SH-SY5Y (cell line): ENCODE data around the gene PXYLP1.

ENCODE experiments used
- GATA2 ChIP-seq: IDR thresholded peaks from 2 replicates; pipeline ENCODE4 v1.6.1; 2011; ENCODE audit warnings: mild to moderate bottlenecking, low read depth, low read length
- GATA3 ChIP-seq: IDR thresholded peaks from 2 replicates; pipeline ENCODE4 v1.6.1; 2011; ENCODE audit warnings: low read depth, mild to moderate bottlenecking, low read length, moderate library complexity

GRCh38 chr3:141294848-141295247 lies 63.2 kb downstream of the PXYLP1 start:
- TF ChIP-seq GATA2 (no peak), GATA3 (no peak)
